Type B pancreatic cell (in vitro differentiated cells): ENCODE measurements around the gene LSP1. TPM values are rescaled to one million over a fixed set of nuclear protein-coding genes. Genes with fewer than 3 reads are reported as not detected.
A peak's percentile ranks its signal among the peaks of the same experiment; 100 is the strongest.

Experiments used
- DNase-seq: peaks from one replicate; pipeline ENCODE4 v3.0.0; 2021; ENCODE audit warnings: mixed read lengths; ENCODE audit not compliant: unreplicated experiment; ENCODE audit errors: extremely low spot score
- H3K27ac Mint-ChIP-seq: 2 replicates; pipeline ENCODE4 v1.8.0; 2021; ENCODE audit warnings: mild to moderate bottlenecking, mixed read lengths
- H3K27me3 Mint-ChIP-seq: 2 replicates; pipeline ENCODE4 v1.8.0; 2021; ENCODE audit warnings: mixed read lengths
- H3K36me3 Mint-ChIP-seq: 2 replicates; pipeline ENCODE4 v1.8.0; 2021; ENCODE audit warnings: mixed read lengths
- H3K4me1 Mint-ChIP-seq: one replicate; pipeline ENCODE4 v1.8.0; 2021; ENCODE audit warnings: mixed read lengths; ENCODE audit not compliant: unreplicated experiment
- H3K4me3 Mint-ChIP-seq: 2 replicates; pipeline ENCODE4 v1.8.0; 2021; ENCODE audit warnings: mild to moderate bottlenecking, mixed read lengths
- H3K9me3 Mint-ChIP-seq: 2 replicates; pipeline ENCODE4 v1.8.0; 2021; ENCODE audit warnings: mixed read lengths
- CTCF ChIP-seq: fragments of 200-600 bp; sonication (generic); conservative IDR thresholded peaks from 2 replicates; pipeline ENCODE4 v1.5.0; 2021; ENCODE audit warnings: antibody characterized with exemption, mild to moderate bottlenecking
- total RNA-seq: library from RNA; stranded (reverse); gene quantifications from 2 replicates; pipeline ENCODE4 v1.2.1, GENCODE V29; 2021; ENCODE audit warnings: low replicate concordance

Gene LSP1
- total RNA-seq, 1 donor from 2014 or later, result 0.53 TPM

GRCh38 chr11:1906611-1907423, 53.9 kb downstream of the LSP1 start:
- H3K9me3 Mint-ChIP-seq, result no peaks in the 10 kb centered on the region
- no peaks in the 10 kb centered on the region for H3K36me3 Mint-ChIP-seq
- DNase-seq, result no peak
- H3K4me3 Mint-ChIP-seq, result no peak overlapping the region
- H3K27ac Mint-ChIP-seq, result peak overlapping the region; percentile 40
- no peak for TF ChIP-seq CTCF
- no peaks in the 10 kb centered on the region for H3K27me3 Mint-ChIP-seq
- peaks cover 30% of the 10 kb centered on the region for H3K4me1 Mint-ChIP-seq

- no peak overlapping the region for H3K4me3 Mint-ChIP-seq
- H3K9me3 Mint-ChIP-seq, result no peaks in the 10 kb centered on the region
- no peak for DNase-seq
- H3K4me1 Mint-ChIP-seq, result peaks cover 30% of the 10 kb centered on the region
- H3K27ac Mint-ChIP-seq, result no peak overlapping the region
- TF ChIP-seq CTCF, result no peak
- no peaks in the 10 kb centered on the region for H3K27me3 Mint-ChIP-seq
- H3K36me3 Mint-ChIP-seq, result no peaks in the 10 kb centered on the region
Observed at GRCh38 chr11:1908618-1909017, 55.7 kb downstream of the LSP1 start.

- H3K27ac Mint-ChIP-seq, result no peak overlapping the region
- no peaks in the 10 kb centered on the region for H3K9me3 Mint-ChIP-seq
- peaks cover 30% of the 10 kb centered on the region for H3K4me1 Mint-ChIP-seq
- DNase-seq, result no peak
- H3K27me3 Mint-ChIP-seq, result no peaks in the 10 kb centered on the region
- TF ChIP-seq CTCF, result no peak
- H3K36me3 Mint-ChIP-seq, result no peaks in the 10 kb centered on the region
- no peak overlapping the region for H3K4me3 Mint-ChIP-seq
Observed at GRCh38 chr11:1909524-1909923, 56.6 kb downstream of the LSP1 start.

GRCh38 chr11:1912289-1912878, 59.5 kb downstream of the LSP1 start:
- Mint-ChIP-seq H3K27ac (no peak overlapping the region), H3K27me3 (no peaks in the 10 kb centered on the region), H3K36me3 (peaks cover 6% of the 10 kb centered on the region), H3K4me1 (peaks cover 22% of the 10 kb centered on the region), H3K9me3 (no peaks in the 10 kb centered on the region), H3K4me3 (no peak overlapping the region)
- no peak for DNase-seq
- TF ChIP-seq CTCF, result no peak

GRCh38 chr11:1913271-1914060, 60.6 kb downstream of the LSP1 start:
- peaks cover 6% of the 10 kb centered on the region for H3K36me3 Mint-ChIP-seq
- peaks cover 15% of the 10 kb centered on the region for H3K4me1 Mint-ChIP-seq
- no peak for DNase-seq
- no peak overlapping the region for H3K27ac Mint-ChIP-seq
- no peak overlapping the region for H3K4me3 Mint-ChIP-seq
- H3K27me3 Mint-ChIP-seq, result no peaks in the 10 kb centered on the region
- TF ChIP-seq CTCF, result no peak
- H3K9me3 Mint-ChIP-seq, result no peaks in the 10 kb centered on the region
